Glomerular endothelial cell (primary cell): ENCODE data around the gene CST6. TPM values are rescaled to one million over a fixed set of nuclear protein-coding genes. Genes with fewer than 3 reads are reported as not detected.
"Not testable (repeated sequence)": the region's sequence is repeated elsewhere in the genome, so short reads cannot be mapped to it uniquely, and the experiment has no call there.

ENCODE experiments used
- DNase-seq: peaks from one replicate; pipeline ENCODE4 v3.0.0-alpha.2; 2011; ENCODE audit warnings: low read depth, low spot score; ENCODE audit errors: extremely low read depth
- total RNA-seq: library from RNA; depleted of rRNA; stranded (reverse); fragments of >200 nt; gene quantifications from 2 replicates; pipeline ENCODE4 v1.2.3, GENCODE V29; 2015

Gene CST6
- total RNA-seq, 1 donor from 2014 or later: 0.29 TPM

- DNase-seq: no peak
Measured at GRCh38 chr11:65982824-65983588, 28.8 kb upstream of the CST6 start.

- DNase-seq: no peak
Measured at GRCh38 chr11:65983589-65983987, 28.2 kb upstream of the CST6 start.

GRCh38 chr11:65987336-65987735, 24.5 kb upstream of the CST6 start:
- DNase-seq: no peak

- peak; percentile 94 for DNase-seq
Measured at GRCh38 chr11:65988791-65989592, 22.8 kb upstream of the CST6 start.

- DNase-seq: no peak
Measured at GRCh38 chr11:65992056-65992455, 19.8 kb upstream of the CST6 start.

- DNase-seq: no peak
Measured at GRCh38 chr11:65997286-65997685, 14.5 kb upstream of the CST6 start.

GRCh38 chr11:66001942-66002647, 9.7 kb upstream of the CST6 start, which contains the start of the genes BANF1 and EIF1AD:
Gene BANF1 (plus strand): TSS chr11:66002503. CDS start chr11:66003251, 748 bp downstream.
Gene EIF1AD (minus strand): TSS chr11:66002157. CDS start chr11:66000389, 1,768 bp downstream.
- peak; percentile 91 for DNase-seq

- DNase-seq: no peak
Measured at GRCh38 chr11:66002648-66003225, 9.1 kb upstream of the CST6 start.

- no peak for DNase-seq
Measured at GRCh38 chr11:66003291-66003690, 8.5 kb upstream of the CST6 start.

- no peak for DNase-seq
Measured at GRCh38 chr11:66004186-66004585, 7.6 kb upstream of the CST6 start.

- no peak for DNase-seq
Measured at GRCh38 chr11:66006134-66006890, 5.5 kb upstream of the CST6 start.

GRCh38 chr11:66006891-66007176, 5.0 kb upstream of the CST6 start:
- no peak for DNase-seq

GRCh38 chr11:66007201-66007634, 4.6 kb upstream of the CST6 start:
- no peak for DNase-seq

GRCh38 chr11:66008095-66008467, 3.7 kb upstream of the CST6 start:
- DNase-seq: no peak

- DNase-seq: no peak
Measured at GRCh38 chr11:66008468-66009101, 3.2 kb upstream of the CST6 start.

GRCh38 chr11:66010036-66010435, 1.8 kb upstream of the CST6 start:
- DNase-seq: not testable (repeated sequence)

- no peak for DNase-seq
Measured at GRCh38 chr11:66011239-66011784, 496 bp upstream of the CST6 start.

GRCh38 chr11:66012371-66012945, 650 bp downstream of the CST6 start:
- DNase-seq: no peak
